Measurements from ENCODE around the gene UBE2B. TPM values are rescaled to one million over a fixed set of nuclear protein-coding genes. Genes with fewer than 3 reads are reported as not detected.
A peak's percentile ranks its signal among the peaks of the same experiment; 100 is the strongest.
"Not testable (repeated sequence)": the region's sequence is repeated elsewhere in the genome, so short reads cannot be mapped to it uniquely, and the experiment has no call there.

UBE2B gene
- total and polyA plus RNA-seq, 2 donors from 2014 or later: 74.3 to 82.7 TPM

GRCh38 chr5:134371834-134372340, 518 bp downstream of the UBE2B start:
- peaks cover 0 to 14% (median 0%) of the 10 kb centered on the region in 3 donors for H3K36me3 ChIP-seq (ENCODE audit: control insufficient read depth in 2 of 3, insufficient read depth in 3 of 3, low read length in 3 of 3)
- H3K27me3 ChIP-seq (ENCODE audit: control insufficient read depth, insufficient read depth, low read length): no peaks in the 10 kb centered on the region
- no peaks in the 10 kb centered on the region for H3K9me3 ChIP-seq (ENCODE audit: control insufficient read depth in 2 of 3, insufficient read depth in 1 of 3, low read length in 3 of 3)
- intact Hi-C loops (cut with DNase I): no loop called here
- TF ChIP-seq CTCF (IDR thresholded peaks at IDR 0.05; ENCODE audit: borderline replicate concordance, extremely low read depth, insufficient read depth): no peak
- H3K4me1 ChIP-seq (ENCODE audit: control insufficient read depth in 2 of 3, insufficient read depth in 2 of 3, low read depth in 1 of 3, low read length in 3 of 3): peaks cover 0 to 5% (median 0%) of the 10 kb centered on the region in 3 donors
- no peak for FAIRE-seq
- H3K9ac ChIP-seq (ENCODE audit: low read length in 3 of 3): peak overlapping the region; percentile 40 to 100 (median 99)
- peak overlapping the region; percentile 70 to 81 (median 81) for H3K4me3 ChIP-seq (ENCODE audit: low read length in 3 of 3)
- peak overlapping the region; percentile 100 for H3K27ac ChIP-seq (ENCODE audit: low read depth in 2 of 2, low read length in 2 of 2)
- peak; percentile 67 to 88 (median 80) for DNase-seq

- DNase-seq; intact Hi-C loops (cut with DNase I); H3K9me3 ChIP-seq (ENCODE audit: control insufficient read depth in 2 of 3, insufficient read depth in 1 of 3, low read length in 3 of 3); H3K27ac ChIP-seq (ENCODE audit: low read depth in 2 of 2, low read length in 2 of 2); H3K9ac ChIP-seq (ENCODE audit: low read length in 3 of 3); H3K4me1 ChIP-seq (ENCODE audit: control insufficient read depth in 2 of 3, insufficient read depth in 2 of 3, low read depth in 1 of 3, low read length in 3 of 3); FAIRE-seq; H3K4me3 ChIP-seq (ENCODE audit: low read length in 3 of 3); H3K27me3 ChIP-seq (ENCODE audit: control insufficient read depth, insufficient read depth, low read length): not testable (repeated sequence)
- H3K36me3 ChIP-seq (ENCODE audit: control insufficient read depth in 2 of 3, insufficient read depth in 3 of 3, low read length in 3 of 3): peaks cover 0 to 23% (median 2%) of the 10 kb centered on the region in 3 donors
Measured at GRCh38 chr5:134373633-134374032, 2.3 kb downstream of the UBE2B start.

GRCh38 chr5:134374232-134374631, 2.9 kb downstream of the UBE2B start:
- FAIRE-seq: no peak
- intact Hi-C loops (cut with DNase I): no loop called here
- no peak for TF ChIP-seq CTCF (IDR thresholded peaks at IDR 0.05; ENCODE audit: borderline replicate concordance, extremely low read depth, insufficient read depth)

GRCh38 chr5:134380346-134380745, 9.0 kb downstream of the UBE2B start:
- Histone ChIP-seq H3K9me3 (ENCODE audit: control insufficient read depth in 2 of 3, insufficient read depth in 1 of 3, low read length in 3 of 3) (no peaks in the 10 kb centered on the region), H3K36me3 (ENCODE audit: control insufficient read depth in 2 of 3, insufficient read depth in 3 of 3, low read length in 3 of 3) (peaks cover 13 to 41% (median 13%) of the 10 kb centered on the region in 3 donors), H3K9ac (ENCODE audit: low read length in 3 of 3) (no peak overlapping the region), H3K4me1 (ENCODE audit: control insufficient read depth in 2 of 3, insufficient read depth in 2 of 3, low read depth in 1 of 3, low read length in 3 of 3) (no peaks in the 10 kb centered on the region), H3K27me3 (ENCODE audit: control insufficient read depth, insufficient read depth, low read length) (no peaks in the 10 kb centered on the region), H3K27ac (ENCODE audit: low read depth in 2 of 2, low read length in 2 of 2) (no peak overlapping the region), H3K4me3 (ENCODE audit: low read length in 3 of 3) (no peak overlapping the region)
- DNase-seq (no peak), FAIRE-seq (no peak)
- intact Hi-C loops (cut with DNase I): no loop called here
- no peak for TF ChIP-seq CTCF (IDR thresholded peaks at IDR 0.05; ENCODE audit: borderline replicate concordance, extremely low read depth, insufficient read depth)

More at GRCh38 chr5:134374232-134374631, 2.9 kb downstream of the UBE2B start:
- H3K9ac ChIP-seq (ENCODE audit: low read length in 3 of 3): no peak overlapping the region
- DNase-seq: no peak
- no peaks in the 10 kb centered on the region for H3K9me3 ChIP-seq (ENCODE audit: control insufficient read depth in 2 of 3, insufficient read depth in 1 of 3, low read length in 3 of 3)
- peaks cover 0 to 5% (median 0%) of the 10 kb centered on the region in 3 donors for H3K4me1 ChIP-seq (ENCODE audit: control insufficient read depth in 2 of 3, insufficient read depth in 2 of 3, low read depth in 1 of 3, low read length in 3 of 3)
- H3K4me3 ChIP-seq (ENCODE audit: low read length in 3 of 3): no peak overlapping the region
- no peak overlapping the region for H3K27ac ChIP-seq (ENCODE audit: low read depth in 2 of 2, low read length in 2 of 2)
- no peaks in the 10 kb centered on the region for H3K27me3 ChIP-seq (ENCODE audit: control insufficient read depth, insufficient read depth, low read length)
- peaks cover 0 to 23% (median 2%) of the 10 kb centered on the region in 3 donors for H3K36me3 ChIP-seq (ENCODE audit: control insufficient read depth in 2 of 3, insufficient read depth in 3 of 3, low read length in 3 of 3)

- DNase-seq; FAIRE-seq; H3K9ac ChIP-seq (ENCODE audit: low read length in 3 of 3); H3K27me3 ChIP-seq (ENCODE audit: control insufficient read depth, insufficient read depth, low read length); H3K27ac ChIP-seq (ENCODE audit: low read depth in 2 of 2, low read length in 2 of 2); H3K9me3 ChIP-seq (ENCODE audit: control insufficient read depth in 2 of 3, insufficient read depth in 1 of 3, low read length in 3 of 3); H3K4me1 ChIP-seq (ENCODE audit: control insufficient read depth in 2 of 3, insufficient read depth in 2 of 3, low read depth in 1 of 3, low read length in 3 of 3); H3K4me3 ChIP-seq (ENCODE audit: low read length in 3 of 3); intact Hi-C loops (cut with DNase I): not testable (repeated sequence)
- H3K36me3 ChIP-seq (ENCODE audit: control insufficient read depth in 2 of 3, insufficient read depth in 3 of 3, low read length in 3 of 3): peaks cover 13 to 32% (median 16%) of the 10 kb centered on the region in 3 donors
Measured at GRCh38 chr5:134382204-134382603, 10.8 kb downstream of the UBE2B start.

Data from kidney (tissue), 14 donors.